ENCODE data around the gene LAPTM5.

The LAPTM5 gene, protein sequence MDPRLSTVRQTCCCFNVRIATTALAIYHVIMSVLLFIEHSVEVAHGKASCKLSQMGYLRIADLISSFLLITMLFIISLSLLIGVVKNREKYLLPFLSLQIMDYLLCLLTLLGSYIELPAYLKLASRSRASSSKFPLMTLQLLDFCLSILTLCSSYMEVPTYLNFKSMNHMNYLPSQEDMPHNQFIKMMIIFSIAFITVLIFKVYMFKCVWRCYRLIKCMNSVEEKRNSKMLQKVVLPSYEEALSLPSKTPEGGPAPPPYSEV

GRCh38 chr1:30757352-30758120, at the start of gene LAPTM5:
Gene LAPTM5, minus strand, starts transcription at chr1:30757774. Its CDS starts 29 bp downstream, at chr1:30757745.
- peak within 1 kb of the TSS; percentile 97 to 100 (median 99) for H3K27ac ChIP-seq
- no peak for TF ChIP-seq Cebpa-rat (IDR thresholded peaks at IDR 0.05)
- H3K9ac ChIP-seq = peak within 1 kb of the TSS; percentile 95 to 99 (median 99)
- peak within 1 kb of the TSS; percentile 91 to 98 (median 95) for H3K4me2 ChIP-seq
- peaks cover 14 to 52% (median 40%) of the 10 kb centered on the region in 11 experiments; a peak in 21 of 22 replicates for H4K20me1 ChIP-seq
- peaks cover 63 to 77% (median 72%) of the 10 kb centered on the region in 10 experiments for H3K4me1 ChIP-seq
- H3K4me3 ChIP-seq = peak within 1 kb of the TSS; percentile 80 to 97 (median 91)
- H3K36me3 ChIP-seq = peaks cover 18 to 31% (median 23%) of the 10 kb centered on the region in 11 experiments
- no peaks in the 10 kb centered on the region for H3K9me3 ChIP-seq (replicated peaks in 1 of 11)
- no peaks in the 10 kb centered on the region for H3K27me3 ChIP-seq

DNA sequence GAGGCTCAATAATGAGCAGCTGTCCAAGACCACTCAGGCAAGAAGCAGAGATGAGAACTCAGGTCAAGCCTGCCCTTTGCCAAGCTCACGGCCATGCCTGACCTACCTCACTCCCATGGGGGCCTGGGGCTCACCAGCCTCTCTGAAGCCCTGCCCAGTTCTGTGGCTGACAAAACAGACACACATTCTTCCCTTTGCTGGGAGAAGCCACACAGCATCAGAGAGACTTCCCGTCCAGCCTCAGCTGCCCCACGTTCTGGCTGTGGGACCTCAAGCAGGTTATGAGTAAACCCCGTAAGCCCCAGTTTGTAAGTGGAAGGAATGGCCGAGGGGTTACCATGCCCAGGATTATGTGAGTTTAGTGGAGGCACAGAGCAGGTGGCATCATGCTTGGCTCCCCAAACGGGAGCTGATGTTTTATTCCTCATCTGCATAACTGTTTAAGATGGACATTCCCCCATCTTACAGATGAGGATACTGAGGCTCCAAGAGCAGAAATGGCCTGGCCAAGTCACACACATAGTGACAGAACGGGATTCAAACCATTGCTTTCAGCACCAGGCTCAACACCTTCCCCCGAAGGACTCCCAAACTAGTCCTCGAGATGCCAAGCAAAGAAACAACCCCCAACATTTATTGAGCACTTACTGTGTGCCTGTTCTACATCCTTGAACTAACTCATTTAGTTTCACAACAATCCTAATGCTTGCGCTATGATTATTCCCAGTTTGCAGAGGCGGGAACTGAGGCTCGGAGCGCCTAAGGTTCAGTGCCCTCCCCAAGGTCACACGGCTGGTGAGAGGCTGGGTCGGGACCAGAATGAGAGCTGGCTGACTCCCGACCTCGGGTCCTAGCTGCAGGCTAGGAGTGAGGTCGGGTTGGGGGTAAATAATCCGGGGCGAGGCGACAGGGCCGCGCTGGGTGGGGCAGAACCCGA, 49.1 kb upstream of the LAPTM5 start:
- TF ChIP-seq Cebpa-rat (IDR thresholded peaks at IDR 0.05) = no peak
- Histone ChIP-seq H3K27ac (no peak overlapping the region), H3K9me3 (replicated peaks in 1 of 11) (no peaks in the 10 kb centered on the region), H4K20me1 (peaks cover 0 to 77% (median 54%) of the 10 kb centered on the region in 11 experiments; a peak in 17 of 22 replicates), H3K36me3 (no peaks in the 10 kb centered on the region), H3K4me1 (peaks cover 34 to 71% (median 46%) of the 10 kb centered on the region in 10 experiments), H3K27me3 (peaks cover 88 to 99% (median 97%) of the 10 kb centered on the region in 11 experiments), H3K4me3 (peak overlapping the region in 3 of 10 experiments; percentile 20 to 34 (median 24); a peak in 1 of 20 replicates), H3K4me2 (peak overlapping the region; percentile 57 to 90 (median 64); a peak in 21 of 22 replicates), H3K9ac (no peak overlapping the region)

DNA sequence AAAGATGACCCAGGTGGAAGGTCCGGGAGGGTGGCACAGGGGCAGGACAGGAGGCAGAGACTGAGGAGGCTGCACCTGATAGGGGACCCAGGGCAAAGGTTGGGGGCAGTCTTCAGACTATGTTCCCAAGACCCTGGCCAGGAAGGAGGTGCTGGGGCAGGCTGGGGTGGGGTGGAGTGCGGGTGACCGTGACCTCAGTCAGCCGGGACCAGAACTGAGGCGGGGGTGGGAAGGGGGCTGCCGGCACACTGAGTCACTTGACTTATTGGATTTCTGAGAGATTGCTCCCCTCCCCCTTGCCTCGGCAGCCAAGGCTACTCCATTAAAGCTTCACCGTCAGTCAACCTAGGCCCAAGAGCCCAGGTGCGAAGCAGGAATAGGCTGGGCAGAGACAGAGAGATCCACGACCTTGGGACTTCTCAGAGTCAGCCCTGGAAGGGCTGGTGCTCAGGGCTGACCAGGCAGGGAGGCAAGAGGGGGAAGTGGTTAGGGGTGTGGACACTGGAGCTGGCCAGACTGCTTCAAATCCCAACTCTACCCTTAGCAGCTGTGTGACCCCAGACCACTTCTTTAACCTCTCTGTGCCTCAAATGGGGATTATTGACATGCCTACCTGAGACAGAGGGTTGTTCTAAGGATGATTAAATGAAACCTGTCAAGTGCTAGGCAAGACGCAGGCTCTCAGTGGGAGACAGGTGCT, 47.9 kb upstream of the LAPTM5 start:
- Histone ChIP-seq H3K9me3 (replicated peaks in 1 of 11) (no peaks in the 10 kb centered on the region), H3K36me3 (no peaks in the 10 kb centered on the region), H3K27me3 (peaks cover 77 to 96% (median 87%) of the 10 kb centered on the region in 11 experiments), H3K4me3 (no peak overlapping the region), H3K27ac (no peak overlapping the region), H4K20me1 (peaks cover 0 to 71% (median 51%) of the 10 kb centered on the region in 11 experiments; a peak in 17 of 22 replicates), H3K4me1 (peaks cover 30 to 74% (median 41%) of the 10 kb centered on the region in 10 experiments), H3K4me2 (peak overlapping the region in 3 of 11 experiments; percentile 31 to 90 (median 70); a peak in 5 of 22 replicates), H3K9ac (no peak overlapping the region)
- TF ChIP-seq Cebpa-rat (IDR thresholded peaks at IDR 0.05) = no peak

- H3K9me3 ChIP-seq (replicated peaks in 1 of 11) = no peaks in the 10 kb centered on the region
- H3K9ac ChIP-seq = no peak overlapping the region
- H3K4me2 ChIP-seq = peak overlapping the region in 2 of 11 experiments; percentile 70 to 90; a peak in 3 of 22 replicates
- H3K4me3 ChIP-seq = no peak overlapping the region
- H4K20me1 ChIP-seq = peaks cover 0 to 69% (median 52%) of the 10 kb centered on the region in 11 experiments; a peak in 17 of 22 replicates
- H3K4me1 ChIP-seq = peaks cover 24 to 74% (median 34%) of the 10 kb centered on the region in 10 experiments
- no peak for TF ChIP-seq Cebpa-rat (IDR thresholded peaks at IDR 0.05)
- H3K27ac ChIP-seq = no peak overlapping the region
- H3K27me3 ChIP-seq = peaks cover 71 to 91% (median 80%) of the 10 kb centered on the region in 11 experiments
- H3K36me3 ChIP-seq = no peaks in the 10 kb centered on the region
Measured at GRCh38 chr1:30804822-30805221, 47.2 kb upstream of the LAPTM5 start.

- no peak for TF ChIP-seq Cebpa-rat (IDR thresholded peaks at IDR 0.05)
Measured at GRCh38 chr1:30804352-30804751, 46.8 kb upstream of the LAPTM5 start.

GRCh38 chr1:30803562-30803961, 46.0 kb upstream of the LAPTM5 start:
- Histone ChIP-seq H4K20me1 (peaks cover 0 to 64% (median 50%) of the 10 kb centered on the region in 11 experiments; a peak in 17 of 22 replicates), H3K4me2 (no peak overlapping the region), H3K27me3 (peaks cover 58 to 80% (median 68%) of the 10 kb centered on the region in 11 experiments), H3K36me3 (no peaks in the 10 kb centered on the region), H3K4me3 (no peak overlapping the region), H3K4me1 (peaks cover 19 to 74% (median 31%) of the 10 kb centered on the region in 10 experiments), H3K9ac (no peak overlapping the region), H3K27ac (no peak overlapping the region), H3K9me3 (replicated peaks in 1 of 11) (no peaks in the 10 kb centered on the region)
- no peak for TF ChIP-seq Cebpa-rat (IDR thresholded peaks at IDR 0.05)

More at GRCh38 chr1:30804352-30804751, 46.8 kb upstream of the LAPTM5 start:
- peaks cover 0 to 65% (median 50%) of the 10 kb centered on the region in 11 experiments; a peak in 17 of 22 replicates for H4K20me1 ChIP-seq
- H3K9ac ChIP-seq = no peak overlapping the region
- no peaks in the 10 kb centered on the region for H3K9me3 ChIP-seq (replicated peaks in 1 of 11)
- no peak overlapping the region for H3K4me3 ChIP-seq
- no peak overlapping the region for H3K4me2 ChIP-seq
- peaks cover 66 to 87% (median 76%) of the 10 kb centered on the region in 11 experiments for H3K27me3 ChIP-seq
- H3K27ac ChIP-seq = no peak overlapping the region
- peaks cover 19 to 74% (median 31%) of the 10 kb centered on the region in 10 experiments for H3K4me1 ChIP-seq
- no peaks in the 10 kb centered on the region for H3K36me3 ChIP-seq

DNA sequence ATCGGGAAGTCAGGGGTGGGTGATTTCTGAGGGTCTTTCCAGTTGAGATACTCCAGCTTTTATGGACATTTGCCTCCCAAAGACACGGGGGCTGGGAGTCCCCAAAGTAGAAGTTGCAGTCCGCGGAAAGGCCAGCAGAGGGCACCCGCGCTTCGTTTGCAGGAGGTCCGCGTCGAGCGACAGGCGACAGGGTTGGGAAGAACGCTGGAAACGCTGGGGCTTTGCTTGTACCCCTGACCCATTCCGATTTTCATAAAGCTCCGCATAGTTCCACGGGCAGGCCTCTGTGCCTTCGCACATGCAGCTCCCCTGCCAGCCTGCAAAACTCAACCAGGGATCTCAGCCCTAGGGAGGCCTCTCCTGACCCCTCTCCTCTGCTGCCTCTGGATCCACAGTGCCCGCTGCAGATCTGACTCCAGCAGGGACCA, 44.2 kb upstream of the LAPTM5 start:
- Histone ChIP-seq H3K4me3 (no peak overlapping the region), H3K27me3 (peaks cover 40 to 73% (median 50%) of the 10 kb centered on the region in 11 experiments), H3K27ac (no peak overlapping the region), H3K9me3 (replicated peaks in 1 of 11) (no peaks in the 10 kb centered on the region), H3K4me1 (peaks cover 2 to 74% (median 14%) of the 10 kb centered on the region in 10 experiments; a peak in 19 of 20 replicates), H3K9ac (0 out of 22 replicates have a peak overlapping the region, but pooled peaks of 1 of the 11 experiments have one; percentile 23), H3K4me2 (peak overlapping the region in 5 of 11 experiments; percentile 1 to 48 (median 10); a peak in 5 of 22 replicates), H4K20me1 (peaks cover 0 to 56% (median 36%) of the 10 kb centered on the region in 11 experiments; a peak in 16 of 22 replicates), H3K36me3 (no peaks in the 10 kb centered on the region)
- TF ChIP-seq Cebpa-rat (IDR thresholded peaks at IDR 0.05) = no peak
